Stimulated activated CD8-positive, alpha-beta memory T cell treated with anti-CD3 and anti-CD28 coated beads, Interleukin-4, amount 100 ng/mL, for 4 hours (primary cell): ENCODE data around the gene FOXQ1.
"Not testable (repeated sequence)": the region's sequence is repeated elsewhere in the genome, so short reads cannot be mapped to it uniquely, and the experiment has no call there.

ENCODE experiments used
- DNase-seq, 2 donors: peaks; one replicate each; pipeline ENCODE4 v3.0.0-alpha.2; 2020; ENCODE audit warnings: low read depth in 2 of 2, low spot score in 1 of 2

FOXQ1 gene

GRCh38 chr6:1361717-1362116, 49.8 kb downstream of the FOXQ1 start:
- DNase-seq = not testable (repeated sequence)

- DNase-seq = no peak
Observed at GRCh38 chr6:1362643-1363042, 50.7 kb downstream of the FOXQ1 start.

- DNase-seq = no peak
Observed at GRCh38 chr6:1363298-1363697, 51.4 kb downstream of the FOXQ1 start.

GRCh38 chr6:1363729-1364572, 52.1 kb downstream of the FOXQ1 start:
- DNase-seq = no peak
